IPS DF 4.7 (cell line): ENCODE results near the gene FANCD2.
"Not testable (repeated sequence)": the region's sequence is repeated elsewhere in the genome, so short reads cannot be mapped to it uniquely, and the experiment has no call there.

Source experiments
- DNase-seq: peaks from one replicate; pipeline ENCODE4 v3.0.0-alpha.2; 2013; ENCODE audit warnings: low spot score; ENCODE audit errors: extremely low read depth

FANCD2 gene

DNA sequence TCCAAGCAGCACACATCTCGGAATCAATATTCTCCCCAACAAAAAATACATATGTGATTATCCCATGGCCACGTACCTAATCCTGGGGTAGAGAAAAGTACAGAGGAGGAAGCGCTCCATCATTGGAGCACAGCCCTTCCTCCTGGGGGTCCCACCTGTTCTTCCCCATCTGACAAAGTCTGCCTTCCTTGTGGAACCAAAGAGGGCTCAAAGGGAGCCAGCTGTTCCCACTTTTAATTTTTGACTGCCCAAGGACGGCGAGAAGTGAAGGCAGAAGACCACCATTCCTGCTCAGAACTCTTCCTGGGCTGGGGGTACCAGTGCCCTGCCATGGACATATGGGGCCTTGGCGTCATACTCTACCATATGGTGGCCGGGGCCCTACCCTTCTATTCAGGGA, 14.1 kb upstream of the FANCD2 start:
- DNase-seq, result no peak

DNA sequence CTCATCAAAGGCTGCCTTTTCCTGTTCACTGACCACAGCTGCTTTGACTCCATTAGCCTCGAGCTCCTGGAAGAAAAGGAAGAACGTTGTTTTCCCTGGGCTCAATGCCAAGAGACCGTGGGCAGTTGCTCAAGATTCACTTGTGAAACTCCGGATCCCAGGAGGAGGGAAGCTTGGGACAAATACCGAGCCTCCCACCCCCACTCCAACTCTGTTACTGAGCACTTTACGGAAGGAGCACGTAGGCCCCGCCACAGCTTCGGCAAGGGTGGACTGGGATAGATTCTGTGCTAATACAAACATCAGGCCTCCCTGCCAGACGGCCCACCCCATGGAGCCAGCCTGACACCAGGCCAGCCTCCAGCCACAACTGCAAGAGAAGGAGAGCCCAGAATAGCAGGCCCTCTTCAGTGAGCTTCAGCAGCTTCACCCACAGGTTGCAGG, 10.8 kb upstream of the FANCD2 start:
- DNase-seq, result no peak

DNA sequence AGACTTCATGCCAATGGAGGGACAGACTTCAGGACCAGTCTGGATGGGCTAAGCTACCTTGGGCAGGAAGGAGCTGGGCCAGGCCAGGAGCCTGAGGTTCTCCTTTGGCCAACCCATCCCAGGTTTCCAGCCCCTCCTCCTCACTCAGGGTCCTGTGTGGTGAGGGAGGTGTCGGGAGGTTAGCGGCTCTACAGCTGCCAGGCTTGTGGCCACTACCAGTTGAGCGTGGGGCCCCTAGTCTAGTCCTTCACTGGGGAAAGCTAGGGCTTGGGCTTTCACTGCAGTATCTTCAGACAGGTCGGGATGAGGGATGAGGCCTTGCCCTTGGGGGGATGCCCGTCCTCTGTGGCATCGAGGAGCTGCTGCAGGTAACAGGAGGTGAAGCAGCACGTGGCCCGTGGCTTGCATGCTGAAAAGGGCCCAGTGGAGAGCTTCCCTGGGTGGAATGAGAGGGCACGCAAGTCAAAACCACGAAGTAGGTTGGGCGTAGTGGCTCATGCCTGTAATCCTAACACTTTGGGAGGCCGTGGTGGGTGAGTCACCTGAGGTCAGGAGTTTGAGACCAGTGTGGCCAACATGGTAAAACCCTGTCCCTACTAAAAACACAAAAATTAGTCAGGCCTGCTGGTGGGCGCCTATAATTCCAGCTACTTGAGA, 8.5 kb upstream of the FANCD2 start:
- DNase-seq, result no peak

DNA sequence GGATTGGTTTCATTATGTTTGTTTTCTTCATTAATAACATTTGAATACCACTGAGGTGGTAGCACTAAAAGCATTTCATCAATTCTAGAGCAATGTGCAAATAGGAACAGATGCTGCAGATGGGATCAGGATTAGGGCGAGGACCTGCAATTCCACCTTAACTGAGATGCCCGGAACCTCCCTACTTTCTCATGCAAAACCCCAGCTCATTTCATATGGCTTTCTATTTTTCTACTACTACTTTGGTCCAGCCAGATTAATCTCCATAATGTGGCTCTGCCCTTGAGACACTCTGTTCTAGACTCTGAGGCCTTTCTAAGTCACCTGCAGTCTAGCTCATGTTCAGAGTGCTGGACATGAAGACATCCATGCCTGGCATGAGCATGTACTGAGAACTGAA, 7.4 kb upstream of the FANCD2 start:
- not testable (repeated sequence) for DNase-seq

DNA sequence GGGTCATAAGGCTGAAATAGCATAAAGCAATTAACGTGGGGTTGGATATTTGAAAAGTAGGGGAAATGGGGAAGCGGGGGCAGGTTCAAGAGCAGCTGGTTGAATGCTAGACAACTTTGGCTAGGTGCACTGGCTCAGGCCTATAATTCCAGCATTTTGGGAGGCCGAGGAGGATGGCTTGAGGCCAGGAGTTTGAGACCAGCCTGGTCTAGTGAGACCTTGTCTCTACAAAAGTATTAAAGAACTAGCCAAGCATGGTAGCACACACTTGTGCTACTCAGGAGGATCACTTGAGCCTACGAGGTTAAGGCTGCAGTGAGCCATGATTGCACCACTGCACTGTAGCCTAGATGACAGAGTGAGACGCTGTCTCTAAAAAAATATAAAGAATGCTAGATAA, 6.9 kb upstream of the FANCD2 start:
- DNase-seq, result no peak

DNA sequence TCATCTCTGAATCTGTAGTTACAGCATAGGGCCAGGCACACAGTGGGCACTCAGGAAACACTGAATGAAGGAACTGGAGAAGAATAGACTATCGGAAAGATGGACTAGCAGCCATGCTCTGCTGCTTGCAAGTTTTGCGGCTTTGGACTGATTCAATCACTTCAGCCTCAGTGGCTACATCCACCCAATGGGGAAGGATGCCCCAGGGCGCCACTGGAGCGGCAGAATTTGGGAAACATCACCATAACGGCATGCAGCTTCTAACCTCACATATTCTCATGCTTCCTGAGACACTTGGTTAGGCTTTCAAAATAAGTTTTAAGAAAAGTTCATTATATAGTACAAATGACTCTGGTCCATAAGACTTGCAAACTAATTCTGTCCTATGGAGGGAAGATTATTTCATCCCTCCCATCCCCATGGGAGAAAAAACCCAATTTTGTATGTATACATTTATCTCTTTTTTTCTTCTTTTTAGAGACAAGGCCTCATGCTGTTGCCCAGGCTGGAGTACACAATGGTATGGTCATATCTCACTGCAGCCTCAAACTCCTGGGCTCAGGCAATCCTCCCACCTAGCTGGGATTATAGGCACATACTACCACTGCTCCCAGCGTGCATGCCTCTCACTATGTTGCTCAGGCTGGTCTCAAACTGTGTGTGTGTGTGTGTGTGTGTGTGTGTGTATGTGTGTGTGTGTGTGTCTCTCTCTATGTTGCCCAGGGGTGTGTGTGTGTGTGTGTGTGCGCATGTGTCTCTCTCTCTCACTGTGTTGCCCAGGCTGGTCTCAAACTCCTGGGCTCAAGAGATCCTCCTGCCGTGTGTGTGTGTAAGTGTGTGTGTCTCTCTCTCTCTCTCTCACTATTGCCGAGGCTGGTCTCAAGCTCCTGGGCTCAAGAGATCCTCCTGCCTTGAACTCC, 4.1 kb upstream of the FANCD2 start:
- DNase-seq, result no peak

DNA sequence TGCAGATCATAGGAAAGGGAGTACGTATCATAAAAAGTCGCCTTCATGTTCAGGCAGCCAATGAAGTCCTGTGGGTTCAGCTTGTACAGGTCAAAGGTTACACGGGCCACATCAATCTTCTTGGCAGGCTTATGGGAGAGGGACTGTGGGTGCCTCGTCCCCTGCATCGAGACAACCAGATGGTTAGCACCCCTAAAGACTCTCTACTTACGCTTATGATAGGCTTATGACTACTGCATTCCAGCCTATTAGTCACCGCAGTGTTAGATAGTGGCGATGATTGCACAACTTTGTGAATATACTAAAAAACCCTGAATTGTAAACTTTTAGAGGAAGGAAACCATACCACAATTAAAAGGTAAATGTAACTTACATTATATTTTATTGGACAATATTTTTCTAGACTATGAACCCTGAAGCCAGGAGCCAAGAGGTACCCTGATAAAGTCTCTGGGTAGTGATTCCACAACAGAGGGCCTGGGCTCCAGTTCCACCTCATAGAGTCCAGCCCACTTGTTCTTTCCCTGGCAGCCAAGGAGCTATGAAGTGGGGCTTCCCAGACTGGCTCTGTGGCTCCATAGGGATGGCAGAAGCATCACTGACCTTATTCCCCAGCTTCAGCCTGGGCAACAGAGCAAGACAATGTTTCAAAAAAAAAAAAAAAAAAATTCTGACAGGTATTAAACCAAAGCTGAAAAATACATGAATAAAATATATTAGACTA, 2.5 kb upstream of the FANCD2 start:
- no peak for DNase-seq

DNA sequence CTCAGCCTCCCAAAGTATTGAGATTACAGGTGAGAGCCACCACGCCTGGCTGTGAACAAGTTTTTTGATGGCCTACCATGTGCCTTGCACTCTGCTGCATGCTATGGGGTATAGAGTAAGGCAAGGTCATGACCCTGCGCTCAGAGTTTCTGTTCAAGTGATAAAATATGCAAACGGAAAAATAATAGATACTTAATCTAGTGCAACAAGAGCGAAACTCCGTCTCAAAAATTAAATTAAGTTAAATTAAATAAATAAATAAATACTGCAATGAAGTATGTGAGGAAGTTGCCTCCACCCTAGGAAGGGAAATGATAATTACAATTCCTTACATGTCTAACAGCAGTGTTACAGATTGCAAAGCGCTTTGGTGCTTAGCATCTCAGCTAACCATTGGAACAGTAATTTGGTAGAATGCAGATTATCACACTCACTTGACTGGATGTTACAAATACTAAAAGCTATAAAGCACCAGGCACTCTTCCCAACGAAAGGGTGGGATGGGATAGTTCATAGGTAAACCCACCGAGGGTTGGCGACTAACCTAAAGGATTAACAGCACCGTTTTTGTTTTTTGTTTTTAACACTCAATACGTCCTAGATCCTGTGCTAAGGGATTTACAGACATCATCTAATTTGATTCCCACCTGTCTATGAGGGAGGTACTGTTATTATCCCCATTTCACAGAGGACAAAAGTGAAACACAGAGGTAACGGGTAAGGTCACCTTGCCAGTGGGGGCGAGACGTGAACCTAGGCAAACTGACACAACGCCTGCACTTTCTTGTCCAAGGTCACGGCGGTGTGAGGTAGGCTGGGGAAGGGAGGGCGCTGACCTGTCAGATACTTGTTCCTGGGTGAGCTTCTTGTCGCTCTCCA, 793 bp upstream of the FANCD2 start:
- DNase-seq, result no peak

DNA sequence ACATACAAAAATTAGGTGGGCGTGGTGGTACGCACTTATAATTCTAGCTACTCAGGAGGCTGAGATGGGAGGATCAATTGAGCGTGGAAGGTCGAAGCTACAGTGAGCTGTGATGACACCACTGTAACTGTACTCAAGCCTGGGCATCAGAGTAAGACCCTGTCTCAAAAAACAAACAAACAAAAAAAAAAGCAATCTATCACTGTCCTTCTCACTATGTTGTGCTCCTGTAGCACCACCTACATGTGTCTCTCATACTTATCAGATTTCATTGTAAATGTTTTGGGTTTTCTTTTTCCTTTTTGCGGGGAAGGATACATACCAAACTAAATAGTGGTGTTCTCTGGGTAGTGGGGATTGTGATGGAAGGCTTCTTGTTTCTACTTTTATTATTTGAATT, 14.8 kb downstream of the FANCD2 start:
- no peak for DNase-seq

DNA sequence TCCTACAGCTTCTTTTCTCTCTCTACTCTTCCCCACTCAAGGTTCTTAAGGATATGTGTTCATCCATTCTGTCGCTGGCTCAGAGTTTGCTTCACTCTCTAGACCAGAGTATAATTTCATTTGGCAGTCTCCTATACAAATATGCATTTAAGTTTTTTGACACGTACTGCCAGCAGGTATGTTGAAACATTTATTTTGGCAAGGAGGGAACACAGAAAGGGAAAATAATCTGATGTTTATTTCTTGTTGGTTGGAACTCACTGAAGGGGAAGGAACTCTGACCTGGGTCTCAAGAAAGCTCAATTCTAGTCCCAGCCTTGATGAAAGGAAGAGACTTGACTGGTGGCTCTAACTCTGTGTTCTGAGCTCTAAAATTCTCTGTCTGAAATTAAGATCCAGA, 21.6 kb downstream of the FANCD2 start:
- no peak for DNase-seq

DNA sequence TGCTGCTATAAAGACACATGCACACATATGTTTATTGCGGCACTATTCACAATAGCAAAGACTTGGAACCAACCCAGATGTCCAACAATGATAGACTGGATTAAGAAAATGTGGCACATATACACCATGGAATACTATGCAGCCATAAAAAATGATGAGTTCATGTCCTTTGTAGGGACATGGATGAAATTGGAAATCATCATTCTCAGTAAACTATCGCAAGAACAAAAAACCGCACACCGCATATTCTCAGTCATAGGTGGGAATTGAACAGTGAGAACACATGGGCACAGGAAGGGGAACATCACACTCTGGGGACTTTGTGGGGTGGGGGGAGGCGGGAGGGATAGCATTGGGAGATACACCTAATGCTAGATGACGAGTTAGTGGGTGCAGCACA, 26.8 kb downstream of the FANCD2 start:
- not testable (repeated sequence) for DNase-seq

DNA sequence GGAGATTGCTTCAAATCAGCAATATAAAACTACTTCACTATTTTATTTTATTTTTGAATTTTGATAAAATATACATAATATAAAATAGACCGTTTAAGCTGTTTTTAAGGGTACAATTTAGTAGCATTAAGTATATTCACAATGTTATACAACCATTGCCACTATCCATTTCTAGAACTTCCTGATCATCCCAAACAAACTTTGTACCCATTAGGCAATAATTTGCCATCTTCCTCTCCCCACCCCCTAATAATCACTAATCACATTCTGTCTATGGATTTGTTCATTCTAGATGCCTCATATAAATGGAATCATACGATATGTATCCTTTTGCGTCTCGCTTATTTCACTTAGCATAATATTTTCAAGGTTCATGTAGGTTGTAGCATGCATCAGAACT, 28.9 kb downstream of the FANCD2 start:
- DNase-seq, result no peak

DNA sequence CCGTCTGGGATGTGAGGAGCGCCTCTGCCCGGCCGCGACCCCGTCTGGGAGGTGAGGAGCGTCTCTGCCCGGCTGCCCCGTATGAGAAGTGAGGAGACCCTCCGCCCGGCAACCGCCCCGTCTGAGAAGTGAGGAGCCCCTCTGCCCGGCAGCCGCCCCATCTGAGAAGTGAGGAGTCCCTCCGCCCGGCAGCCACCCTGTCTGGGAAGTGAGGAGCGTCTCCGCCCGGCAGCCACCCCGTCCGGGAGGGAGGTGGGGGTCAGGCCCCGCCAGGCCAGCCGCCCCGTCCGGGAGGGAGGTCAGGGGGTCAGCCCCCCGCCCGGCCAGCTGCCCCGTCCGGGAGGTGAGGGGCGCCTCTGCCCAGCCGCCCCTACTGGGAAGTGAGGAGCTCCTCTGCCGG, 43.8 kb downstream of the FANCD2 start:
- DNase-seq, result not testable (repeated sequence)

DNA sequence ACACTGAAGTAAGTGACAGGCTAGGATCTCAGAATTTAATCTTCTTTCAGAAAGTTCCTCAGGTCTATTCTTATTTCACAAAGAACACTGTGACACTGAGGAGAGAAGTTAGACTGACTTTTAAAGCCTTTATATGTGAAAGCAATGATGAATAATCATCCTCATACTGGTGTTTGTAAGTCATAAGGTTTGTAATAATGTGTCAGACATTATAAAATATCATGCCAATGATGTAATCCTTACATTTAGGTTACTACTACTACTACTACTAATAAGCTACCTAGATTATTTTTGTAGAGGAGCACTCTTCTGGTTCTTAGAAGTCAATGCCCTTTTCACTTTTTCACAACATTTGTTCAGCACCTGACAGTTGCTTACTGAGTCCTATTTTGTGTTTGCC, 48.4 kb downstream of the FANCD2 start:
- DNase-seq, result no peak

DNA sequence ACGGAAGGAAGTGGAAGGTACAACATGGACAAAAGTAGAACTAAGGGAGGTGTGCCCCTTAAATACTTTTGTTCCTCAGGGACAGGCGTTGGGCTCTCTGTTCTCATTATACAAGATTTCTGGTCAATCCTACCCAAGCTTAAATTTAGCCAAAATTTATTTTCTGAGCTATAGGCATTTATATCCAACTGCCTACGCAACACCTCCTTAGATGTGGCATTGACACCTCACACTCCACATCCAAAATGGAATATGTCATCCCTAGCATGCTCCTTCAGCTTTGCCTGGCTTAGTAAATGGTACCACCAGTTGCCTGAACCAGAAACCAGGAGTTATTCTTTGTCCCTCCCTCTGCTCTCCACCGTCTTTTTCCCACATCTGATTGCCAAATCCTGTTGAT, 55.6 kb downstream of the FANCD2 start:
- DNase-seq, result no peak

DNA sequence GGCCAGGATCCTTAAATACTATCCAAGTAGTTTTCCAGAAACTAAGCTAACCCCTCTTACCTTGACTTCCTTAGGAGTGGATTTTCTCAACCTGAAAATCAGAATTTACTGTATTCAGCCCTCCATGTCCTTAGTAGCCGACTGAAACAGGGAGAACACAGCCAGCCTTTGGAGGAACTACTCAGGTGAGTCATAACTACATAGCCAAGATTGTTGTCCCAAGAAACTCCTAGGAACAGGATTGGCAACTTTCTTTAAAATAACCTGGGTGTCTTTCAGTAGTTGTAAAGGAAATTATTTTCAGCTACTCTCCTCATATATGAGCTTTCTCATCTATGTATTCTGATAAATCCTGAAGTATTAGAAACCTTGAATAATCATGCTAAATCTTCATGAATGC, 59.5 kb downstream of the FANCD2 start:
- no peak for DNase-seq

DNA sequence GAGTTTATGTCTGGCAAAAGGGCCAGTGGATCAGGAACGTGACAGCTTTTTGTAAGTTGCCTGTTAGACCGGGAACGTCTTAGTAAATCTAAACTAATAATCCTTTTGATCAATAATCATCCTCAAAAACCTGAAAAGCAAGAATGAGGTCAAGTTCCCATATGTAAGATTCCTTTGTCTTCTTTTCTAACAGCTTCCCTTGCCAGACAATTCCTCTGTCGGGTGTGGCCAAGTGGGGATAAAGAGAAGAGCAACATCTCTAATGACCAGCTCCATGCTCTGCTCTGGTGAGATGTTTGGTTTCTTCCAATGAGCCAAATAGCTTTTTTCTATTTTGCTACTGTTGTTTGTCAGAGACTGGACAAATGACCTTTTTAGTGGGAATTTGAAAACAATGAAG, 62.0 kb downstream of the FANCD2 start:
- DNase-seq, result no peak

DNA sequence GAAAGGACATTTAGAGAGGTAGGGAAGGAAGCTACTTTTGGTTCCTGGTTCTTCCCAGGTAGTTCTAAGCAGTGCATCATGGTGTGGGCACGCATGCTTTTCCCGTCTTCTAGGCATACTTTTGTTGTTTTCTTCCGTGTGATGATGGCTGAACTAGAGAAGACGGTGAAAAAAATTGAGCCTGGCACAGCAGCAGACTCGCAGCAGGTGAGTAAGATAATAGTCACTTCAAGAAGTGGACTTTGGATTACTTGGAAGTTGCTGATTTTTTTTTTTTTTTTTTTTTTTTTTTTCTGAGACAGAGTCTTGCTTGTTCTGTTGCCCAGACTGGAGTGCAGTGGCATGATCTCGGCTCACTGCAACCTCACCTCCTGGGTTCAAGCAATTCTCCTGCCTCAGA, 63.9 kb downstream of the FANCD2 start:
- DNase-seq, result no peak

DNA sequence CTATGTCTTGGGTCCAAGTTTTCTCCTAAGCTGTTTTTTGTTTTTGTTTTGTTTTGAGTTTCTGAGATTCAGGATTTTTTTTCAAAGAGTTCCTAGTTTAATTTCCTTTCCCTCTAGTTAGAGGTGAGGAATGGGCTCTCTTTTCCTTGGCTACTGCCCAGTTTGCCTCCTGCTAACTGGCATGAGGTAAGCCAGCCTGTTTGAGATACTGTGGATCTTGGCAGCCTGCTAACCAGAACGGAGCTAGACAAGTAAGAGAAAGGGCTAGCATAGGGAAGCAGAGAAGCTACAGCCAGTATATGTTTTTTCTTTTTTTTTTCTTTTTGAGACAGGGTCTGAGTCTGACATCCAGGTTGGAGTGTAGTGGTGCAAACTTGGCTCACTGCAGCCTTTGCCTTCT, 64.5 kb downstream of the FANCD2 start:
- not testable (repeated sequence) for DNase-seq

DNA sequence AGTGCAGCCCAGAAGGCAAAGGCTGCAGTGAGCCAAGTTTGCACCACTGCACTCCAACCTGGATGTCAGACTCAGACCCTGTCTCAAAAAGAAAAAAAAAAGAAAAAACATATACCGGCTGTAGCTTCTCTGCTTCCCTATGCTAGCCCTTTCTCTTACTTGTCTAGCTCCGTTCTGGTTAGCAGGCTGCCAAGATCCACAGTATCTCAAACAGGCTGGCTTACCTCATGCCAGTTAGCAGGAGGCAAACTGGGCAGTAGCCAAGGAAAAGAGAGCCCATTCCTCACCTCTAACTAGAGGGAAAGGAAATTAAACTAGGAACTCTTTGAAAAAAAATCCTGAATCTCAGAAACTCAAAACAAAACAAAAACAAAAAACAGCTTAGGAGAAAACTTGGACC, 65.2 kb downstream of the FANCD2 start:
- DNase-seq, result not testable (repeated sequence)

DNA sequence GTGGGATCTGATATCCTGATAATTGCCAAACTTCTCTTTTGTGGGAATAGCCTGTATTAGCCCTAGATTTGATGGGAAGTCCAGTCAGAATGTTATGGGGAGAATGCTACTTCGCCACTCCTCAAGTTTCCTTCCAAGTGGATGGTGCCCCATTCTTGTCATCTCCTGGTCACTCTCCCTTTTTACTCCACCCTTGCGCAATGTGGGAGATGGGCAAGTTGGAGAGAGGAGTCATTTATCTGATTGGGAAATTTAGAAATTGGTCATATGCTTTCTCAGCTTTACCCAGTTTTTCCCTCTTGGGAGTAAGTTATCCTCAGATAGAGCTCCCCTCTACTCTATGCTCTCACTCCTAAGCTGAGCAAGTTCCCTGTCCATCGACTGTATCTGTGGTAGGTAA, 67.4 kb downstream of the FANCD2 start:
- no peak for DNase-seq
